GM13976 (cell line): ENCODE results near the gene PEX5L.
A peak's percentile ranks its signal among the peaks of the same experiment; 100 is the strongest.

Experiments
- DNase-seq: peaks from one replicate; pipeline ENCODE4 v3.0.0; 2012; ENCODE audit warnings: low spot score
- in situ Hi-C: fragments of 300-500 bp; cut with MboI; formaldehyde crosslinking; loops from one replicate; pipeline ENCODE4 v1.12.0; 2022; ENCODE audit warnings: low sequenced_read_pairs, mixed read lengths, inconsistent platforms; ENCODE audit not compliant: unreplicated experiment
- TF ChIP-seq, protein P1 (sequence below): IDR thresholded peaks from 2 replicates; pipeline ENCODE4 v1.5.1; 2012; ENCODE audit warnings: borderline replicate concordance, mild to moderate bottlenecking; ENCODE audit not compliant: insufficient read depth; ENCODE audit errors: extremely low read depth, missing control alignments, control extremely low read depth

PEX5L gene, protein sequence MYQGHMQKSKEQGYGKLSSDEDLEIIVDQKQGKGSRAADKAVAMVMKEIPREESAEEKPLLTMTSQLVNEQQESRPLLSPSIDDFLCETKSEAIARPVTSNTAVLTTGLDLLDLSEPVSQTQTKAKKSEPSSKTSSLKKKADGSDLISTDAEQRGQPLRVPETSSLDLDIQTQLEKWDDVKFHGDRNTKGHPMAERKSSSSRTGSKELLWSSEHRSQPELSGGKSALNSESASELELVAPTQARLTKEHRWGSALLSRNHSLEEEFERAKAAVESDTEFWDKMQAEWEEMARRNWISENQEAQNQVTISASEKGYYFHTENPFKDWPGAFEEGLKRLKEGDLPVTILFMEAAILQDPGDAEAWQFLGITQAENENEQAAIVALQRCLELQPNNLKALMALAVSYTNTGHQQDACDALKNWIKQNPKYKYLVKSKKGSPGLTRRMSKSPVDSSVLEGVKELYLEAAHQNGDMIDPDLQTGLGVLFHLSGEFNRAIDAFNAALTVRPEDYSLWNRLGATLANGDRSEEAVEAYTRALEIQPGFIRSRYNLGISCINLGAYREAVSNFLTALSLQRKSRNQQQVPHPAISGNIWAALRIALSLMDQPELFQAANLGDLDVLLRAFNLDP

DNA sequence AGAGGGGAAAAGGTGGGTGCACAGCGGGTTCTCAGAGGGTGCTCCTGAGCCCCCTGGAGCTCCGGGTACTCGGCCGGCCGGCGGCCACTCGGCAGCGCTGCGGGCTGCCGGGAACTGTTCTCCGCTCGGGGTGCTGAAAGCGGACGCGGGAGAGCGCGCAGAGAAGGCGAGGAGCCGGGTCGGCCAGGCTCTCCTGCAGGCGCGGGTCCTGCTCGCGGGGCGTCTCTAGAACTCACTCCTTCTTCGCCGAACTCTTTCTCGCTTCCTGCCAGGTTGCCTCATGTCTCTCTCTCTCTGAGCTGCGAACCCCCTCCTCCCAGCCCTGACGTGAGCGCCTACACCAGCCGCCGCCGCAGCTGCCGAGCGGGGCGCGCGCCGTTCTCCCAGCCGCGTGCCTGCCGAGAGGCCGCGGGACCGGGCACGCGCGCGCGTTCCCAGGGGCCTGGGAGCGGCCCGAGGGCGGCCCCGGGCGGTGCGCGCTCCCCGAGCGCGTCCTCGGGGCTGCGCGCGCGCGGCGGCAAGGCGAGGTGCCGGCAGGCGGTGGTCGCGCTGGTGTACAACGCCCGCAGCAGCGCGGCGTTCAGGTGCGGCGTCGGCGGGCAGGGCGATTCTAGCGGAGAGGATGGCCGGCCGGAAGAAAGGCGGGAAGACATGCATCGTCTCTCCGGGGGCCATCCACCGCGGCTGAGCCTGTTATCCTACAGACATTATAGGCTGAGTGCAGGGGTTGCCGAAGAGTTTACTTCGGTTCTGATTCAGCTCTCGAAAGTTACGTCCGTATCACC is at the start of gene PEX5L:
Gene PEX5L, minus strand, starts transcription at position 267 of the 785 bp plus-strand sequence. CDS start 338 bp downstream, outside the sequence.
- in situ Hi-C loops, result no loop called here
- TF ChIP-seq, protein P1, sequence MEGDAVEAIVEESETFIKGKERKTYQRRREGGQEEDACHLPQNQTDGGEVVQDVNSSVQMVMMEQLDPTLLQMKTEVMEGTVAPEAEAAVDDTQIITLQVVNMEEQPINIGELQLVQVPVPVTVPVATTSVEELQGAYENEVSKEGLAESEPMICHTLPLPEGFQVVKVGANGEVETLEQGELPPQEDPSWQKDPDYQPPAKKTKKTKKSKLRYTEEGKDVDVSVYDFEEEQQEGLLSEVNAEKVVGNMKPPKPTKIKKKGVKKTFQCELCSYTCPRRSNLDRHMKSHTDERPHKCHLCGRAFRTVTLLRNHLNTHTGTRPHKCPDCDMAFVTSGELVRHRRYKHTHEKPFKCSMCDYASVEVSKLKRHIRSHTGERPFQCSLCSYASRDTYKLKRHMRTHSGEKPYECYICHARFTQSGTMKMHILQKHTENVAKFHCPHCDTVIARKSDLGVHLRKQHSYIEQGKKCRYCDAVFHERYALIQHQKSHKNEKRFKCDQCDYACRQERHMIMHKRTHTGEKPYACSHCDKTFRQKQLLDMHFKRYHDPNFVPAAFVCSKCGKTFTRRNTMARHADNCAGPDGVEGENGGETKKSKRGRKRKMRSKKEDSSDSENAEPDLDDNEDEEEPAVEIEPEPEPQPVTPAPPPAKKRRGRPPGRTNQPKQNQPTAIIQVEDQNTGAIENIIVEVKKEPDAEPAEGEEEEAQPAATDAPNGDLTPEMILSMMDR, result no peak
- DNase-seq, result peak; percentile 79

DNA sequence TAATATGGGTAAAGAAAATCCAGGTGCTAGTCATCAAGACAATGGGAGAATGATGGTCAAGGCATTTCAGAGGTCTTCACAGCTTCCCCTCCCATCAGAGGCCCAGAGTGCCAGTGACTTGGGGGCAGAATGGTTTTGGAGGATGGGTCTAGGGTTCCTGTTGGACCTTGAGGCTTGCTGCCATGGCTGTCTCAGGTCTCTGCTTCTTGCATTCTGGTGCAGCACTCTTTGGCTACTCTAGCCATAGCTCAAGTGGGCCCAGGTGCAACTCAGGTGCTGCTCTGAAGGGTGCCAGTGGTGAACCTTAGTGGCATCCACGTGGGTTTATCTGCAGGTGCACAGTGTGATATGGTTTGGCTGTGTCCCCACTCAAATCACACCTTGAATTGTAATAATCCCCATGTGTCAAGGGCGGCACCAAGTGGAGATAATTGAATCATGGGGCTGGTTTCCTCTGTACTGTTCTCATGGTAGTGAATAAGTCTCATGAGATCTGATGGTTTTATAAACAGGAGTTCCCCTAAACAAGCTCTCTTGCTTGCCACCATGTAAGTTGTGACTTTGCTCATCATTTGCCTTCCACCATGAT is 48.5 kb upstream of the PEX5L start:
- in situ Hi-C loops, result no loop called here
- DNase-seq, result no peak
- TF ChIP-seq, protein P1, result no peak

DNA sequence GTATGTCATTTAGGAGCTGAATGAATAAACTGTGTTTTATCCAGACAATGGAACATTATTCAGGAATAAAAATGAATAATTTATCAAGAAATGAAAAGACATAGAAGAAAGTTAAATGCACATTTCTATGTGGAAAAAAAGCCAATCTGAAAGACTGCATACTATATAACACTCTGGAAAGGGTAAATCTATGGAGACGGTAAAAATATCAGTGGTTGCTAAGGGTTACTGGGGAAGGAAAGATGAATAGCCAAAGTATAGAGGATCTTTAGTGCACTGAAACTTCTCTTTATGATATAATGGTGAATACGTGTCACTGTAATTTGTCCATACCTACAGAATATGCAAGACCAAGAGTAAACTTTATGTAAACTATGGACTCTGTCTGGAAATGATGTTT is 46.0 kb upstream of the PEX5L start:
- TF ChIP-seq, protein P1, result no peak
- in situ Hi-C loops, result no loop called here
- no peak for DNase-seq

DNA sequence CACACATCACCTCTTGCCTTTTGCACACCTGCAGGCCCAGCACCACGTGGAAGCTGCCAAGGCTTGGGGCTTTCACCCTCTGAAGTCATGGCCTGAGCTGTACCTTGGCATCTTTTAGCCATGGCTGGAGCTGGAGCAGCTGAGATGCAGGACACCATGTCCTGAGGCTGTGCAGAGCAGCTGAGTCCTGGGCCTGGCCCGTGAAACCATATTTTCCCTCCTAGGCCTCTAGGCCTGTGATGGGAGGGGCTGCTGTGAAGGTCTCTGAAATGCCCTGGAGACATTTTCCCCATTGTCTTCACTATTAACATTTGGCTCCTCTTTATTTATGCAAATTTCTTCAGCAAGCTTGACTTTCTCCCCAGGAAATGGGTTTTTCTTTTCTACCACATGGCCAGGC is 41.9 kb upstream of the PEX5L start:
- in situ Hi-C loops, result no loop called here
- TF ChIP-seq, protein P1, result no peak
- no peak for DNase-seq

DNA sequence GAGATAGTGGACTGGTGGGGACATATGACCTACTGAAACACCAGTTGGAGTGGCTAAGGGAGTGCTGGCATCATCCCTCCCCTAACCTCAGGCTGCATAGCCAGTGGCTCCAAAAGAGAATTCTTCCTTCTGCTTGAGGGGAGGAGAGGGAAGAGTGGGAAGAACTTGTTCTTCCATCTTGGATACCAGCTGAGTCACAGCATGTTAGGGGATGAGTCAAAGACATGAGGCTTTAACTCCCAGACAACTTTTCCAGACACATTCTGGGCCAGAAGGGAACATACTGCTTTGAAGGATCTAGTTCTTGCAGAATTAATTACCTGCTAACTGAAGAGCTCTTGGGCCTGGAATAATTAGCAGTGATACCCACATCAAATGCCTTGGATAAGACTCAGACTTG is 36.8 kb upstream of the PEX5L start:
- in situ Hi-C loops, result no loop called here
- TF ChIP-seq, protein P1, result no peak
- no peak for DNase-seq

DNA sequence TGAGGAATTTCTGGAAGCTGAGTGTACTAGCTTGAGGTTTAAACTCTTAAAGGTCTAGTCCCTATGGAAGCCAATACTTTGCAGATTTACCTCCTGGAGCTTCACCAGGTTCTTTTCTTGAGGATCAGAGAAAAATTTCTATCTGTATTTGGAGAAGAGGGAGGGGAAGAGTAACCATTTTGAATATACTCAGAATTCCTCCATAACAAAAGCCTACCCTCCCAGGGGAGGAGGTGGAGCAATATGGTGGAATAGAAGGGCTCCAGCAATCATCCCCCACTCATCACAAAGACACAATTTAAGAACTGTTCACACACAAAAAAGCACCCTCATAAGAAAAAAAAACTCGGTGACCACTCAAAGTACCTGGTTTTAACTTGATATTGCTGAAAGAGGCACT is 36.0 kb upstream of the PEX5L start:
- no peak for DNase-seq
- in situ Hi-C loops, result no loop called here
- TF ChIP-seq, protein P1, result no peak
